ENCODE measurements around the gene IL4. TPM values are rescaled to one million over a fixed set of nuclear protein-coding genes. Genes with fewer than 3 reads are reported as not detected.

The IL4 gene
- total RNA-seq, 1 donor, result 0.36 TPM

DNA sequence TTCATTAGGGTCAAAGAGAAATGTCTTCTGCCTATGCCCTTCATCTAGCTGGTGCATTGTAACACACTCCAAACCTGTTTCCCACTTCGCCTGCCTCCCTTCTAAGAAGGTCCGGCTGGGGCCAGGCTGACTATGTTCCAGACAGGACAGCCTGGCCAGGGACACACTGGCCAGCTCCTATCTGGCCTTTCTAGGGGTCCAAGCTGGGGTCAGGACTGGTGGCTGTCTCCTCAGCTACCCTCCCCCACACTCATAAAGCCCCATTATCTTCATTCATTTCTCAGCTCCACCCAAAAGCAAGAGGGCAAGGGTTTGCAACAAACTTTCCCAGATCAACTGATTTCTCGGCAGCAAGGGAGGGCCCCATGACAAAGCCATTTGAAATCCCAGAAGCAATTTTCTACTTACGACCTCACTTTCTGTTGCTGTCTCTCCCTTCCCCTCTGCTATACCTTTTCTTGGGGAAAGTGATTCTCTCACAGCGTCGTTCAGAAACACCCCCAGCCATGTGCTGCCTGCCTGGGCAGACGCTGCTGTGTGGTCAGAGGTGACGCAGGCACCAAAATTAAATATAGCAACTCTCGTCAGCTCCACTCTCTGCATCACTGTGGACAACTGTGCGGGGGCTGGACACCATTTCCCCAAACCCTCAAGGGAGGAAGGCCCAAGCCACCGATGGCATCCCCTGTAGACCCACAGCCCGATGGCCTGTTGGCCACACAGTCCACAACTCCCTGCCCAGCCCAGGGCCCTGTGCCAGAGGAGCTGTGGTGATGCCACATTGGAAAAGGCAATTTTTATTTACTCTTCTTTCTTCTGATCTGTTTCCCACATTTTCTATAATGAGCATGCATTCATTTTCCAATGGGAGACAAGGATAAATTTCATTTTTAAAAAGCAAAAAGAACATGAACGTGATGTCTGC lies 9.8 kb upstream of the IL4 start:
- TF ChIP-seq, protein P1, sequence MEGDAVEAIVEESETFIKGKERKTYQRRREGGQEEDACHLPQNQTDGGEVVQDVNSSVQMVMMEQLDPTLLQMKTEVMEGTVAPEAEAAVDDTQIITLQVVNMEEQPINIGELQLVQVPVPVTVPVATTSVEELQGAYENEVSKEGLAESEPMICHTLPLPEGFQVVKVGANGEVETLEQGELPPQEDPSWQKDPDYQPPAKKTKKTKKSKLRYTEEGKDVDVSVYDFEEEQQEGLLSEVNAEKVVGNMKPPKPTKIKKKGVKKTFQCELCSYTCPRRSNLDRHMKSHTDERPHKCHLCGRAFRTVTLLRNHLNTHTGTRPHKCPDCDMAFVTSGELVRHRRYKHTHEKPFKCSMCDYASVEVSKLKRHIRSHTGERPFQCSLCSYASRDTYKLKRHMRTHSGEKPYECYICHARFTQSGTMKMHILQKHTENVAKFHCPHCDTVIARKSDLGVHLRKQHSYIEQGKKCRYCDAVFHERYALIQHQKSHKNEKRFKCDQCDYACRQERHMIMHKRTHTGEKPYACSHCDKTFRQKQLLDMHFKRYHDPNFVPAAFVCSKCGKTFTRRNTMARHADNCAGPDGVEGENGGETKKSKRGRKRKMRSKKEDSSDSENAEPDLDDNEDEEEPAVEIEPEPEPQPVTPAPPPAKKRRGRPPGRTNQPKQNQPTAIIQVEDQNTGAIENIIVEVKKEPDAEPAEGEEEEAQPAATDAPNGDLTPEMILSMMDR (IDR thresholded peaks at IDR 0.05; ENCODE audit: insufficient read depth, low read length), result no peak
- no peak overlapping the region for H3K4me3 ChIP-seq (ENCODE audit: low read depth, low read length)
- DNase-seq (ENCODE audit: low read depth), result no peak

DNA sequence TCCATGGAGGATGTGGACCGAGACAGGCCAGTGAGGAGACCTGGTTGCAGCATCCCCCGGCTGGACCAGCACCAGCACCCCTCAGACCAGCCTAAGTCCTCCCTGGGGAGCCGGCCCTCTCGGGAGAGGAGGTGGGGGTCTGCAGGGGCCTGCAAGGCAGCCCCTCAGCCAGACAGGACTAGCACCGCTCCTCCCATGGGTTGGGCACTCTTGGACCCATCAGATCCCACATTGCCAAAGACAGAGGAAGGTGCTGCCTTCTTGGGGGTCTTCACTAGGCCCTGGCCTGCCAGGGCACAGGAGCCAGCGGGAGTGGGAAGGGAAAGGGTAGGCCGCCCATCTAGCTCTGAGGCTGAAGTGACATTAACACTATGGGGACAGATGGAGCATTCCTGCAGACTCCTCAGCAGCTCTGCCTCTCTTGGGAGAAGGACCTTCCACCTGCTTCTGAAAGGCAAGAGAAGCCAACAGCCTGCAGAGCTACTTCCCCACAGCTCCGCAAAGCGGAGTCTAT lies 9.0 kb upstream of the IL4 start:
- no peak overlapping the region for H3K4me3 ChIP-seq (ENCODE audit: low read depth, low read length)
- TF ChIP-seq, protein P1 (IDR thresholded peaks at IDR 0.05; ENCODE audit: insufficient read depth, low read length), result no peak
- DNase-seq (ENCODE audit: low read depth), result no peak

DNA sequence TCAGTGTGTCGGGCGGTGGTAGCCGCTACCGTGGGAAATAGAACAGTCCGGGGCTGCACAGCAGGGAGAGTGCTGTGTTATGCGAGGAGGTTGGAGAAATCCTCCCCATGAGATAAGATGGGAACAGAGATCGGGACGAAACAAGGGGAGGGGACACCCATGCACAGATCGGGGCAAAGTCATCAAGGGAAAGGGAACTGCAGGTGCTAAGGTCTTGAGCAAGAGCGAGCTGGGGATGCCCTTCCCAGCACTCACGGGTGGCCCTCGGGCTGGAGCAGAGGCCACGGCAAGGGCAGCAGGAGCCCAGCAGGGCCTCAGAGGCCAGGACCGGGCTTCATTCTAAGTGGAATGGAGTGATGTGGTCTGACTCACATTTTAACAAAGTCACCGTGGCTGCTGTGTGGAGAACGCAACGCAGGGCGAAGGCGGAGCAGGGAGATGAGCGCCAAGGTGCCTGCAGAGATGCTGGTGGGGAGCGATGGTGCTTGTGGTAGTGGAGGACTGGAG lies 8.2 kb upstream of the IL4 start:
- no peak for DNase-seq (ENCODE audit: low read depth)
- TF ChIP-seq, protein P1 (IDR thresholded peaks at IDR 0.05; ENCODE audit: insufficient read depth, low read length), result no peak

DNA sequence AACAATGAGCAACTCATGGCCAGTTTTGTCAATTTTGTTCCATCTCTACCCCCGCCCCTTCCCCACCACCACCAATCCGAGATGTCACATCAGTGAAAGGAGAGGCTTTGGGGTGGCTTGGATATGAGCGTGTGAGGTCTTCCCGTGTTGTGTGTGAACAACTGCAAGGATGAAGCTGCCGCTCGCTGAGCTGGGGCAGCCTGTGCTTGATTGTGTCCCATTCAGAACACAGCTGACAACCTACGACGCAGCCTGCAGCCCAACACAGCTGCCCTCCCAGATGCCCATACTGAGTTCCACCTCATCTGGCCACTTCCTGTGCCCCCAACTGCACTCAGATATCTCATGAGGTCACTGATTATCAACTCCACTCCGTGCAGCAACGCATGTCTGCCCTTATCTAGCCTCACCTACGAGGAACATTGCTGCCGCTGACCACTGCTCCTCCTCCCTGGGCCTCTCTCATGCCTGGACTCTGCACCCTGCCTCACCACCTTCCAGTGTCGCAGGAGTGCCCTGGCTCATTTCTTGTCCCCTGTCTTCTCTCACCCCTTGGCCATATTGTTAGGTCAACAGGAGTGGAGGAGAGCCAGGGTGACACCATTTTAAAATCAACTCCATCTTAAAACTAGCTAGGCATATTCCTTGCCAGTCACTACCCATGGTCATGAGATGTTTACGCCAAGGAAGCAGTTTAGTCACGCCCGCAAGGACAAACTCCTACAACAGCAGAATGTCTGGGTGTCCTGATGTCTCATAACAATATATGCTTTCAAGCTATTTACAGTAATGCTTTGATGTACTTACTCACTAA lies 7.3 kb upstream of the IL4 start:
- no peak overlapping the region for H3K4me3 ChIP-seq (ENCODE audit: low read depth, low read length)
- DNase-seq (ENCODE audit: low read depth), result no peak
- TF ChIP-seq, protein P1 (IDR thresholded peaks at IDR 0.05; ENCODE audit: insufficient read depth, low read length), result no peak

More for the DNA sequence above, 8.2 kb upstream of the IL4 start:
- no peak overlapping the region for H3K4me3 ChIP-seq (ENCODE audit: low read depth, low read length)

DNA sequence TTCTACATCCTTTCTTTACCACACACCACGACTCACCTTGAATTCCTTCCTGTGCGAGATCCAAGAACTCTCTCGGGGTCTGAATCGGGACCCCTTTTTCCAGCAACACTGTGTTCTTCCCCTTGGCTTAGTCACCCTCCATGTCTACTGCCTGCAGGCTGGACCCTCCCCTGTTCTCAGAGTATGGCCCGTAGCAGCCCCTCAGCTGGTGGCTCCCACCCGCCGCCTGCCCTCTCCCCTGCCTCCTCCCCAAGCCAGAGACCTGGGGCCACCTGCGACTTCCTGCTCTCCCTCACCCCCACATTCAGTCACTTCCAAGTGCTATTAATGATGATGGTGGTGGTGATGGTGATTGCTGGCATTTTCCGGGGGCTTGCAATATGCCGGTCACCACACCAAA lies 6.5 kb upstream of the IL4 start:
- TF ChIP-seq, protein P1 (IDR thresholded peaks at IDR 0.05; ENCODE audit: insufficient read depth, low read length), result no peak
- DNase-seq (ENCODE audit: low read depth), result no peak
- H3K4me3 ChIP-seq (ENCODE audit: low read depth, low read length), result no peak overlapping the region
